Measurements from ENCODE around the gene IL17B.

Gene IL17B

DNA sequence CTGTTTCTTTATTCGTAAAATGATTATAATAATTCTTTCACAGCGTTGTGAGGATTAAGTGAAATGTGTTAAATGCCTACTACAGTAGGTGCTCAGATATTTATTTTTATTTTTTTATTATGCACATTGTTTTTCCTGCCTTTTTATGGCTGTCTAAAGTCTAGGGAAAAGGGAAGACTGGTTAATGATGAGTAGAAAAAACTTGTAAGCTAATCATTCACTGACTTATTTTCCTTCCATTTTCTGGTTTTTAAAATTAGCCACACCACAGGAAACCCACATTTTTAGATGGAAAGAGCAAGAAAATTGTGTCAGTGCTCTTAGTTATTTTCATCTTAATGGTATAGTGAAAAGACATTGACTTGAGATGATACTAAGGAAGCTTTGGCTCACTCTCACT is 25.2 kb downstream of the IL17B start:
- DNase-seq, result no peak

DNA sequence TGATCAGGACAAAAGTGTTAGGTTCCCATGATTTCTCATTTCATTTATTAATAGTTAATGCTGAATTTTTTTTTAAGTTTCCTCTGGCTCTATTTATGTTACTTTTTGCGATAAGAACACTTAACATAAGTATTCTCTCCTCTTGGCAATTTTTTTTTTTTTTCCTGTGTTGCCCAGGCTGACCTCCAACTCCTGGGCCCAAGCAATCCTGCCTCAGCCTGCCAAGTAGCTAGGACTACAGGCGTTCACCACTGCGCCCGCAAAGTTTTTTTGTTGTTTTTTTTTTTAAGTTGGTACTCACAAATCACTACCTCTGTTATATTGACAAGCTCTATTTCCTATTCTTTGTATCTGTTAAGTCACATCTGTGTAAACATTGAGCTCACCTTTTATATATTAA is 26.9 kb downstream of the IL17B start:
- no peak for DNase-seq

DNA sequence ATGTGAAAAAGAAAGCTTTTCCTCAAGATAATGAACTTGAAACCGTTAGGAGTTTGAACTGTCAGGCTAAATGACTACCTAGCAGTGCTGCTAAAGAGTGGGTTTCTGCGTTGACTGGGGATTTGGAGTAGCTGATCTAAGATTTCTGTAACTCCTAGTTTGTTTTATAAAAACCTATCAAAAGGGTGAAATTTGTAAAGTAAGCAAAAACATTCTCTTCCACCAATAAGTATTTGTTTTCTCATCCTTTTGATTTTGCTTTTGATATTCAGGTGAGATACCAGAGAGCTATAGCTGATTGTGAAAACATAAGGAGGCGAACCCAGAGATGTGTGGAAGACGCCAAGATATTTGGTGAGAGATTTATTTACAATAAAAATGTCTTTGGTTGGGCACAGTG is 29.7 kb downstream of the IL17B start:
- DNase-seq, result no peak

DNA sequence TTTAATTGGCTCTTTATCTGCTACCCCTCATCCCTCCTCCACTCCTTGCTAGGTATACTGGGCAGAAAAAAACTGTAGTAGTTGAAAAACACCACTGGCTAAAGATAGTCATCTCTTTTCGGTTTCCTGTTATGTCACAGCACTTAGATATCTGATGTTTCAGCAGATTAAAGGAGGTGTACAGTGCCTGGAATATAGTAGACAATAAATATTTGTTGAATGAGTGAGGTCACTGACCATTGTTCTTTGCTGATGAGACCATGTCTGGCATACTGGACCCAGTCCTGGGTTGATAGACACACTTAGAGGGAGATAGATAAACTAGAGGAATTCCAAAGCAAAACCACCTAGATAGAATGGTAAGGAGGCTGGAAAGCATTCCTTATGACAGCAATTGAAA is 30.6 kb downstream of the IL17B start:
- DNase-seq, result no peak

DNA sequence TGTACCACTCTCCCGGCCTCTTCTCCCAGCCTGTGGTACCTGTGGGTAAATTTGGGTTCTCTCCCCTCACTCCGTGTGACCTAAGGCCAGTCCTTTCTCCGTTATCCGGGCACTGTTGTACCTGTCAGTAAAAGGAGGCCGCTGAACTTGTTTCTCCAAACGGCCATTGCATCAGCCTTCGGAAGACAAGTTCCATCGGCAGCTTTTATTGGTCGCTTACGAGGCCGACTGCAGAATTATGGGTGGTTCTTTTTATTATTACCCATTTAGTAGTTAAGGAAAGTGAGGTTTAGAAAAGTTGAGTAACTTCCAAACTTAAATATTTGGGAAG is 33.2 kb downstream of the IL17B start:
- peak; percentile 13 for DNase-seq

DNA sequence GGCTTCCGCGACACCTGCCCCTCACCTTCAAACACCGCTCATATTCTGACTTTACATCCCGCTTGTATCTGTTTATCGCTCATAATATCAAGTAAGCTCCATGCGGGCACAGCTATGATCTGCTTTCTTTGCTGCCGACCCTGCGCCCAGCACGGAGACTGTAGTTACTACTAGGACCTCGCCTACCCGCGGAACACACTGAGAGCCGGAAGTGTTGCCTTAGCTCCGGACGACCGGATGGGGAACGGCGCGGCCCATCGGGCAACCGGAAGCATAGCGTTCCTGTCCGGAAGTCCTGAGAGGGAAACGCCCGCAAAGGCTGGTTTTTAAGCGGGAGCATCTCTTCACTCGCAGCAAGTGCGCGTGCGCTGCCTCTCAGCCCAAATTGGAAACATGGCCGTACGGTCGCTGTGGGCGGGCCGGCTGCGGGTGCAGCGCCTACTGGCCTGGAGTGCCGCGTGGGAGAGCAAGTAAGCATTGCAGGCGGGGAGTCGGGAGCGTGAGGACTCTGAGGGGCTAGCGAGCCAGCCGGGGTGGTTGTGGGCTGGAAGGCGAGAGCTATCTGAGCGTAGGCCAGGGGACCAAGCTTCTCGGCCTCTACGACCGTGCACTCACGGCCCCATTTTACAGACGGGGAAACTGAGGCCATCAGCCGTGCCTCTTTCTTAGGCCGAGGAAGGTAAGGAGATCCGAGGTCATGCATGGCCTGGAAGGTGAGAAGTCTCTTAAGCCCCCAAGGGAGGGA is 33.8 kb downstream of the IL17B start, which contains the start of gene GRPEL2:
Gene GRPEL2 (plus strand): TSS at position 353 of the 745 bp plus-strand sequence. CDS start 41 bp downstream, at position 394.
- DNase-seq, result peak; percentile 99

DNA sequence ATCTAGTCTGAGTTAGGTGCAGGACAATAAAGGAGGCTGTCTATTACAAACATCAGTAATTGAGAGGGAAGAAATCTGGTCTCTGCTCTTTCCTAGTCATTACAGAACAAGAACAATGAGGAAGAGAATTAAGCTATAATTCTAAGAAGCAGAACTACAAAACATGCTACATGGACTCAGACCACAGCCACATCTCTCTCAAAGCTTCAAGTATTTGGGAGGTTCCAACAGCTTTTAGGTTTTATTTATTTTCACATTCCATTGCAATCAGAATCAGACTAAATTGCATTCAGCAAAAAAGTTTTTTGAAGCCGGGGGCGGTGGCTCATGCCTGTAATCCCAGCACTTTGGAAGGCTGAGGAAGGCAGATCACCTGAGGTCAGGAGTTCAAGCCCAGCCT is 34.9 kb downstream of the IL17B start:
- no peak for DNase-seq

DNA sequence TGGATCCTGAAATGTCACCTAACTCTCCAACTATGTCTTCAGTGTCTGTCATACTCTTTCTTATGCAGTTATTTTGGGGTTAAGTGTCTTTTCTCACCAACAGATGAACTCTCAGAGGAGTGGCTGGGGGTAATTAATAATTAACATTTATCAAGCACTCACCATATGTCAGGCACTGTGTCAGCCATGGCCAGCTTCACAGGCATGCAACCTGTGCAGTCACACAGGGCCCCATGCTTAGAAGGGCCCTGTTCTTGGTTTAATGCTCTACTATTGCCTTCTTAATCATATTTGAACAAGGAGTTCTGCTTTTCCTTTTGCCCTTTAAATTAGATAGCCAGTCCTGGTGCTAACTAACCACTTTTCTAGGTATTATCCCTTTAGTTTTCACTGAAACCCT is 37.2 kb downstream of the IL17B start:
- no peak for DNase-seq

DNA sequence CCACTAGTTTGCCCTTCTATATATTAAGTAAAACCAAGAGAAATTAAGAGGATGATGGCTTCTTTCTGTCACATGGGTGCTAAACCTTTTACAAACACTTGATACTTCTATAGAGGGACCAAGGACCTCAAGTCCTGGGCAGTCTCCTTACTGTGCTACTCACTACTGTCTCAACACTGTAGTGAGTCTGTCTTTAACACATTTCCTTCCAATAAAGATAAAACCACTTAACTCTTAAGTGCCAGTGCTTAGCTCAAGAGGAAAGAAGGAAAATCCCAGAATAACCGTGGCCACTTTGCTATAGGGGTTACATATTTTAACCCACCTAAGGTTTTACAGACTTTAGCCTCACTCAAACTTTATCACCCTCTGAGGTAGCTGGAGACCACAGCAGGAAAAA is 38.2 kb downstream of the IL17B start:
- DNase-seq, result no peak

DNA sequence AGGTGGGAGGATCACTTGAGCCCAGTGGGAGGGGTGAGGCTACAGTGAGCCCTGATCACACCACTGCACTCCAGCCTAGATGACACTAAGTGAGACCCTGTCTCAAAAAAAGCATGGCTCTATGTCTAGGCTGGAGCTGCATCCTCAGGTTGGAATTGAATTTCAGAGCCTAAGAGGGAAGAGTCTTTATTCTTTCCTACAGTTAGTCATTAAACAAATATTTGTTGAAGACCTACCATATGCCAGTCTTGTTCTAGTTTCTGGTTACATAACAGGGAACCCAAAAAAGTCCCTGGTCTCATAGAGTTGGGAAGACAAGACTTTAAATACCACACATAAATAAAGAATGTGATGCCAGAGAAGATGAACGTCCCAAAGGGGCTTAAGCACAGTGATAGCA is 40.7 kb downstream of the IL17B start:
- DNase-seq, result peak; percentile 14

DNA sequence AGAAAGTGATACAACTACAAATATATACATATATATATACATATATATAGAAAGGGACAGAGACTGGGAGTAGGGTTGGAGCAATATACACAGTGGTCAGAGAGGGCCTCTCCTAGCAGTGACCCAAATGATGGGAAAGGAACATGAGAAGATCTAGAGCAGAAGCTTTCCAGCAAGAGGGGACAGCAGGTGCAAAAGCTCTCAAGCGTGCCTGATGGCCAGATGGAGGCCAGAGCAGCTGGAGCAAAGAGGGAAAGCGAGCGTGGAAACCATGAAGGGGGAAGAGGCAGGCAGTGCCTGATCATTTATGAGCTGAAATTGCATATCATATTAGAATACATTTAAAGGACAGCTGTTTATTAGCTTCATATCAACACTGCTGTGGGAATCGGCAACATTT is 41.4 kb downstream of the IL17B start:
- DNase-seq, result no peak

DNA sequence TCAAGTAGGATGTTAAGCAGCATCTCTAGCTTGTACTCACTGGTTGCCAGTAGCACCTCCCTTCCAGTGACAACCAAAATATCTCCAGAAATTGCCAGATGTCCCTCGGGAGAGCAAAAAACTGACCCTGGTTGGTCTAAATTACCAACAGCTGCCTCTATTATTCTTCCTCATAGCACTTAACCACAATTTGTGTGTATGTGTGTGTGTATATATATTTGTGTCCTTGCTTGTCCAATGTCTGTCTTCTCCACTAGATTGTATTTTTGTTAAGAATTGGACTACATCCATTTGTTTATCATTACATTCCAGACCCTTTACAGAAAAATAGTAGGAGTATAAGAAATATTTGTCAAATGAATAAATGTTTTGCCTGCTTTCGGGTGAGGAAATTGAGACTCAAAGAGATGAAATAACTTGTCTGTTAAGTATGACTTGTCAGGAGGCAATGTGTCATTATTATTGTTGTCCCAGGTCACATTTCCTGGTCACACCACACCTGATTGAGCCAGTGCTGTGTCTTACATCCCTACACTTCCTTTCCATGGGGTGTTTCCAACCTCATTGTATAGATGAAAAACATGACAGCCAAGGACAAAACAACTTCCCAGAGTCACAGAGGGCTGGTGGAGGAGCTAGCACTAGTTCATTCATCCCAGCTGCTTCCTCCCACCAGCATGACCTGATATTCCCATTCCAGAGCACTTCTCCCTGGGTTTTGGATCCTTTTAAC is 45.2 kb downstream of the IL17B start:
- DNase-seq, result no peak

DNA sequence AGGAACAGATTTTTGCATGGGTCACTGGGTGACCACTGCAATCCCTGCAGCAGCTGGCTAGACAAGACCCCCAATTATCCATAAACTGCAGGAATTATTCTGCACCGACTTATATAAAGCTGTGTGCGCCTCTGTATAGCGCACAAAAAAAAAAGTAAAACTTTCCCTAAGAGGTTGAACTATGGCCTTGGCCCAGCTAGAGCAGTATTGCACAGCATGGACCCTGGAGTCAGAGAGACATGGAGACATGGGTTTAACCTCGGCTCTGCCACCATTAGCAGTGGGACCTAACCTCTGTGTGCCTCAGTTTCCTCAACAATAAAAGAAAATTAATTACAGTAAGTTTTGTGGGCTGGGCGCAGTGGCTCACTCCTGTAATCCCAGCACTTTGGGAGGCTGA is 50.9 kb downstream of the IL17B start:
- DNase-seq, result no peak

DNA sequence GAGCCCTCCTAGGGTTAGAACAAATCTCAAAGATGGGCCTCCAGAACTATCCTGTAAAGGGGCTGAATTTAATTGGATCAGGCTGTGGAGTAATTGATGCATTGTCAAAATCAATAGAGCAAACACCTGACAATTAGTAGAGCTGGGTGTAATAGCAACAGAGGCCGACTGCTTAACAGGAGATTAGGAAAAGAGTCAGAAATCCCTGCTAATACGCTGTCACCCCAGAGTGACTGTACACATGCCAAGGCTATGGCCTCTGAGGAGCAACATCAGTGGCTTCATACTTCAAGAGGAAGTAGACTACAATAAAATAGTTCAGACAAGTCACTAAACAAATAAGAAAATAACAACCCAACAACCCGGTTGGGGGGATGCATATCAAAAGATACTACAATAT is 52.5 kb downstream of the IL17B start:
- DNase-seq, result no peak

DNA sequence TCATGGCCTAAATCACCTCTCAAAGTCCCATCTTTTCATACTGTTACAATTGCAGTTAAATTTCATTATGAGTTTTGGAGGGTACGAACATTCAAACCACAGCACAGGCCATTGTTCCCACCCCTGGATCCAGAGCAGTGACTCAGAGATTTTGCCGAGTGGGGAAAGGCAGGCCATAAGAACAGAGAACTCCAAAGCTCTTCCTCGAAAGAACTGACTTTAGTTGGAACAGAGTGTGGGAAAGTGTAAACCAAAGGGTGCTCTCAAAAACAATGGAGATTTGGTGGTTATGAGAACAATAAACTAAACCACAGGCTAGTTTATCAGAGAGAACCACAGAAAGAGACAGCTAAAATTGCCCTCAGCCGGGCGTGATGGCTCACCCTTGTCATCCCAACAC is 53.2 kb downstream of the IL17B start:
- DNase-seq, result no peak

DNA sequence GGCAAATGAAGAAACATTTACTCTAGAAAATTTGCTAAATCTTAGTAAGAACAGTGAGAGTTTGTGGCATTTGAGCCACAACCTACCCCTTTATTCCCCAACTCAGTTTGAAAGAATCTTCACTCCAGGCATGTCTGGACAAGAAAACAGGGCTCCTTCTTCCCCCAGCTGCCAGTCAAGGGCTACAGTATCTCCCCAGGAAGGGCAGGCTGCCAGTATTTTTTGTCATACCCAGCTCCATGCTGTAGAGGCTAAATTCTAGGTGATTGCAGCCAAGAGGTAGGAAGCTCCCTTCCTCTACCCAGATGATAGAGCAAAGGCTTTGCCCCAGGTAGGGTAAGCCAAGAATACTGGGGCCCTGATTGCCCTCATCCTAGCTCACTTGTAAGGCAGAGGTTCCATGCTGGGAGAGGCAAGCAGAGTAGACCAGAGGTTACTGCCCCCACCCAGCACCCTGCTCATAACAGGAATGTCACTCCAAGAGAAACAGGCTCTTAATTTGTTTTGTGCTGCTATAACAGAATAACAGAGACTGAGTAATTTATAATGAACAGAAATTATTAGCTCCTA is 53.8 kb downstream of the IL17B start:
- DNase-seq, result no peak

DNA sequence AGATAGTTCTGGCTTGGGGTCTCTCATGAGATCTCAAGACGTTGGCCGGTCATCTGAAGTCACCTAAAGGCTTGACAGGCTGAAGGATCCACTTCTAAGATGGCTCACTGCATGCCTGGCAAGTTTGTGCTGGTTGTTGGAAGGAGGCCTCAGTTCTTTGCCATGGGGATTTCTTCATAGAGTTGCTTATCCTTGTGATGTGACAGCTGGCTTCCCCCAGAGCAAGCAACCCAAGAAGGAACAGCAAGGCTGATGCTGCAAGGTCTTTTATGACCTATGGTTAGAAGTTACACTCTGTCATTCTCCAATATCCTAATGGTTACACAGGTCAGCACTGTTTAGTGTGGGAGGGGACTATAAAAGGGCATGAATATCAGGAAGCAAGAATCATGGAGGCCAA is 54.5 kb downstream of the IL17B start:
- DNase-seq, result no peak

Measured in NCI-H345 (cell line).